GM21390 (cell line): Measurements from ENCODE around the gene GRAMD4.

Experiments
- ATAC-seq: cut with Tn5 transposase; IDR thresholded peaks from one replicate; pipeline ENCODE4 v1.9.1; 2021; ENCODE audit not compliant: unreplicated experiment

The GRAMD4 gene

DNA sequence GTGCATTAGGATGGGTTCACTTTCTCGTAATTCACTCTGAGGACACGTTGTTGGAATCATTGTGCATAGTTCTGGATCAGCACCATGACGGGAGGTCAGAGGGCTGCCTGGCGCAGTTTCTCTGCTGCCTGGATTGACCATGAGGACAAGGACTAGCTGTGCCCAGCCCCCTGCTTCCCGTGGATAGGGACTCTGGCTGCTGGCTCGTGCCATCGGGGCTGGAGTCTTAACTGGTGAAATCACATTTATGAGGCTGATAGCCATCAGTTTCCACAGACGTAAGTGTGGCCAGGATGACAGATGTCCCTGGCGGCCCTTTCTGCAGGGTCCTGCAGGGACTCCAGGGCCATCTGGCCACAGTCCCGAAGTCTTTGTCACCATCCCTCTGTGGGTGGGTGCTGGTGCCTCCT is 24.1 kb upstream of the GRAMD4 start:
- no peak for ATAC-seq

DNA sequence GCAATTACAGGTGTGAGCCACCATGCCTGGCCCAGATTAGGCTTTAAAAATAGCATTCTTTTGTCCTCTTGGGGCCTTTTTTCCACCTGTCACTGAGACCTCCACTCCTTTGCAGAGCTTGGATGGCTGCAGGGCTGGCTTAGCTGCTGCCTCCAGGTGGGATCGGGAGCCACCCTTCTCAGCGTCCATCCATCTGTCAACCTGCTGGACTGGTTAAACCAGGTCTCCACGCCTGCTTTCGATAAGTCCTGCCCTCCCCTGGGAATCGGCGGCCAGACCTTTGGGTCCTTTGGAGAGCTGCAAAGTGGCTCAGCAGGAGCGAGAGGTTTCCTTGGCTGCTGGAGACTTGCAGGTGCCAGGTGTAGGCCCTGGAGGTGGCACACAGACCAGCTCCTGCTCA is 23.4 kb upstream of the GRAMD4 start:
- ATAC-seq = no peak

DNA sequence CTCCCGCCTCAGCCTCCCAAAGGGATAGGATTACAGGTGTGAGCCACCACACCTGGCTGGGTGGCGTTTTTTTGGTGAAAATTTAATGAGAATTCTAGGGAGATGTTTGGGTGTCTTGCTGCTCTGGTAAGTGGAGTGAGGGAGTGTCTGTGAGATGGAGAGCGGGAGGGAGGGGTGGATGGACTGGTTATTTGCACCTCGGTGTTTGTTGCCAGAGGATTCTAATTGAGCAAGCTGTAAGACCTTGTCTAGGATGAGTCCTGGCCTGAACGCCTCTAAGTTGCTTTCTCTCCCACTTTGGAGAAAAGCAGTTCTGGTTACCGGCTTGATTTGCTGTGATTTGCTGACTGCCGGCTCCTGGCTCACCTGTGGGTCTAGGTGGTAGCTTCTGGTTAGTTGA is 22.0 kb upstream of the GRAMD4 start:
- ATAC-seq = no peak

DNA sequence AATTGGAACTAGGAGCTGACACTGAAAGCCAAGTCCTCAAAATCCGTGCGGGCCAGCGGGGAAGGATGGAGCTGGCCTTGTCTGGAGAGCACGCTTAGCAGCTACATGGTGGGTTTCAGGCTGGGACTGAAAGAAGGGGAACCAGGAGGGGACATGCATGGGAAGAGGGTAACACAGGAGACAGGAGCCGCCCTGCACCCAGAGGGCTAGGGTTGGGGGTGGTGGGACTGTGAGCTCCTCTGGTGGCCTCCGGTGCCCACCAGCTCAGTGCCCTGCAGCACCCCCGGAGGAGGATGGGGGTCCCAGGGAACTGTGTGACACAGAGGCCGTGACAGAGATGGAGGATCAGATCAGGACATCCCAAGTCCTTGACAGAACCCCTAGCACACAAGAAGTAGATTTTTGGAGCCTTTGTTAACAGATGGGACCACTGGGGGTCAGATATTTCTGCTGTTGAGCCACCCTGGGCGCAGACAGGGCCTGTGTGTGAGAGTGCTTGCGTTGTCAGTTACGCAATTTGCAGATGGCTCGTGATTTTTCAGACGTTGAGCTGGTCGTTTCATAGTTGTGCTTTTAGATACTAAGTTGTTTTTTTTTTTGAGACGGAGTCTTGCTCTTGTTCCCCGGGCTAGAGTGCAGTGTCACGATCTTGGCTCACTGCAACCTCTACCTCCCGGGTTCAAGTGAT is 21.3 kb upstream of the GRAMD4 start:
- no peak for ATAC-seq

DNA sequence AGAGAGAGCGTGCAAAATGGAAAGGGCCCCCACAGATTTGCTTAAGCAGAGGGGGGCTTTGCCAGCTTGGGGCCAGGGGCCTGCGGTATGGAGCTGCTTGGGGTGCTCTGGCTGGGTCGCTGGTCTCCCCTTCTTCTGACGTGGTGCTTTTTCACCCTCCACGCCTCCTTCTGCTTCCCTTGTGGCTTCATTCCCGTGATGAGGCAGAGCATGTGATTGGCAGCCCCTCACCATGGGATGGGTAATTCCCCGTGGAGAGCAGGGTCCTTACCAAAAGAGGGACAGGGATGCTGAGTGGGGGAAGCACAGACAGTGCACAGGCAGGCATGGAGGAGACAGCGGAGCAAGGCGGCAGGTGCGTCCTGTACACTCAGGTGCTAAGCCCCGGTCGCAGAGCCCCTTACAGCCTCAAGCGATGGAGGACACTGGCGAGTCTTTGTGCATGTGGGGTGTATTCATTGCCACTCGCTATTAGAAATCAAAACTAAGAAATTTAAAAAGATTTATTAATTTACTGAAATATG is 19.9 kb upstream of the GRAMD4 start:
- ATAC-seq = no peak

DNA sequence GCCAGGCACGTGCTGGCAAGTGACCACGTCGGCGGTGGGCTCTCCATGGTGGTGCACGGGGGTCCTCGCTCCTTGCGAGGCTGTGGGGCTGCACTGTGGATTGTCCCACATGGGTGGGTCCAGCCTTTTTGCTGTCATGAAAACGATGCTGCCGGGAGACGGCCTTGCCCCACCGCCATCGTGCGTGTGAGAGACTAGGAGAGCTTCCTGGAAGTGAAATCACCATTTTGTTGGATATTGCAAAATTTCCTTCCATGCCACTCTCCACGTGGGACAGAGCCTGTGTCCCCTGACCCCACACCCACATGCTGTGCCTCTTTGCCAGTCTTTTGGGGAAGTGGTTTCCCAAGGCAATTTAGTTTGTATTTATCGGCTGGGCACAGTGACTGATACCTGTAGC is 18.2 kb upstream of the GRAMD4 start:
- no peak for ATAC-seq

DNA sequence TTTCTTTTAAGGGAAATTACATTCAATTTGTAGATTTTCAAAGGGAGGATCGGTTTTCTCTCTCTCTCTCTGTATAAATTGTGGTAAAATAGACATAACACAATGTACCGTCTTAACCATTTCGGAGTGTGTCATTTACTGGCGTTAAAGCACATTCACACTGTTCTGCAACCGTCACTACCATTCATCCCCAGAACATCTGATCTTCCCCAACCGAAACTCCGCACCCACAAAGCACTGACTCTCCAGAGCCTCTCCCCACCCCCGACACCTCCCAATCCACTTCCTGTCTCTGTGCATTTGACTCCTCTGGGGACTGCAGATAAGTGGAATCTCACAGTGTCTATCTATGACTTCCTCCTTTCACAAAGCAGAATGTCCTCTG is 15.9 kb upstream of the GRAMD4 start:
- ATAC-seq = no peak

DNA sequence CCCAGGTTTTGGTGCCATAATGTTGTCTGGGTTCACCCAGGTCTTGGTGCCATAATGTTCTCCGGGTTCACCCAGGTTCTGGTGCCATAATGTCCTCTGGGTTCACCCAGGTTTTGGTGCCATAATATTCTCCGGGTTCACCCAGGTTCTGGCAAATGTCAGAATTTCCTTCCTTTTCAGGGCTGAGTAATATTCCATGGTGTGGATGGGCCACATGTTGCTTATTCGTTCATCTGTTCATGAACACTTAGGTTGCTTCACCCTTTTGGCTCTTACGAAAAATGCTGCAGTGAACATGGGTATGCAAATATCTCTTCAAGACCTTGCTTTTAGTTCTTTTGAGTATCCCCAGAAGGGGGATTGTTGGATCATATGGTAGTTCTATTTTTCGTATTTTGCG is 15.1 kb upstream of the GRAMD4 start:
- ATAC-seq = no peak

DNA sequence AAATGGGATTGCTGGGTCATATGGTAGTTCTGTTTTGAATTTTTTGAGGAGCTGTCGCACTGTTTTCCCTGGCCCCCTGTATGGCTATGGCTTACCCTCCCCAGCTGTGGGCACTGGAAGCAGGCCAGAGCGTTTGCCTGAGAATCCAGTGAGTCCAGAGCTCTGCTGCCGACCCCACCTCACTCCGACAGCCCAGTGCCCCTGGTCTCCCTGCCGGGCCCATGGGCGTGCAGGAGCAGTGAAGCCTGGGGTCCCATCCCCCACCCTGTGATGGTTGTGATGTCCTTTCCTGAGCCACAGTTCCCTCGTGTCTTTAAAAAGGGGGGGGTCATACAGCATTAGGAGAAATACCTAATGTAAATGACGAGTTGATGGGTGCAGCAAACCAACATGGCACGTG is 13.3 kb upstream of the GRAMD4 start:
- ATAC-seq = no peak

DNA sequence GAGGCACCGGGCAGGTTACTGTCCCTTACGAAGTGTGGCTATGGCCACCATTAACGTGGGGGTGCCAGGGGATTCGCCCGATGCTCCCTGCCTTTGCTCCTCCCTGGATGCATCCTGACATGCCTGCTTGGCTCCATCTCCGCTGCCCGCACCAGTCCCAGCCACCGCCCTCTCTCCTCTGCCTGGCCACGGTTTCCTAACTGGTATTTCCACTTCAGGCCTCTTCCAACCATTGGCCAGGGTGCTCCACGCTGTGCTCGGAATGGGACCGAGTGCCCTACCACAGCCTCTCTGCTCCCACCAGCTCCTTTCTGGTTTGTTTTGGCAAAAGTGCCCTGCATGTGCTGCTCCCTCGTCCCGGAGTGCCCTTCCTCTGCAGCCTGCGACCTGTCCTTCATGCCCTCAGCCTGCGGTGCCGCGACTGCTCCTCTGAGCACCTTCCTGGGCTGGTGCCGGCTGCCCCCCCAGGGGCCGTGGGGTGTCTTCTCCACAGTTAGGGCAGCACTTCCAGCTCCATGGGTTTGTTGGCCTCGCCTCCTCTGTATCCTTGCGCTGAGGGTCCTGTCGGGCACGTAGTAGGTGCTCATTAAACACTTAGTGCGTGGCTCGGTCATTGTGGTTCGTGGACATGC is 12.6 kb upstream of the GRAMD4 start:
- no peak for ATAC-seq

DNA sequence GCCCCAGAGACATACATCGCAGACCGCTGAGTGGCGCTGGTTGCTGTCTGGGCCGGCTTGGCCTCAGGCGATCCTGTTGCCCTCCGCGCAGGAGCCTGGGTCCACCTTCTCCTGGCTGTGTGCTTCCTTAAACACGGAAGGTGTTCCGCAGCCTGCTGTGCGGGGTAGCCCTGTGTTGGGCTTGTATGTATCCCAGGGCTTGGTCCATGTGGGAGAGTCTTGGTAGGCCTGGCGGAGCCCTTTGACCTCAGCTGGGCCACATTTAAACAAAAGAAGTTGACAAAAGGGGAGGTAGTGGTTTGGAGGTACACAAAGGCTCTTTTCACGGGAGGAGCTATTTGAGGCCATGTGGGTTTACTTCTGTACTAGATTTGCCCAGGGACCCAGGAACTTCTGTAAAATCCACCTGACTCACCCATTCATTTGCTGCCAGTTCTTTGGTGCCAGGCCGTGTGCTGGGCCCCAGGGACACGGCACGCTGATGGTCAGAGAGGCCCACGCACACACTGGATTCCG is 11.0 kb upstream of the GRAMD4 start:
- no peak for ATAC-seq

DNA sequence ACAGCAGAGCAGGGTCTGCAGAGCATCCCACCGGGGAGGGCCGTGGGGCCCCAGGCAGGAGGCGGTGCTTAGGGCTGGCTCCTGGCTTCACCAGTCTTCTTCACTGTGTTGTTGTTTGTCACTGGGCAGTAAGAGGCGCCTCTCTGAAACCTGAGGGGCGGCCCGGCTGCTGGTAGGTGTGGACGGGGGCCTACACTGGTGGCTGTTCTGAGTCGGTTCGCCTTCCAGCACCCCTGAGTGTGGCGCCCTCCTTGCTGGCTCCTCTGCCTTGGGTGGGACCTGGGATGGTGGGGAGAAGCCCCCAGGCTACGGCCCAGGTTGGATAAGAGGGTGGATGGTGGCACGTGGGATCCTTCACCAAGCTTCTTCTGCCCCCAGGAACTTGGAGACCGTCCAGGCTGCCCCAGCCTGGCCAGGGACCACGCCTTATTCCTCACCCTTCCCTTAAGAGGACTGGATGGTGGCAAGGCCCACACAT is 10.4 kb upstream of the GRAMD4 start:
- ATAC-seq = no peak

DNA sequence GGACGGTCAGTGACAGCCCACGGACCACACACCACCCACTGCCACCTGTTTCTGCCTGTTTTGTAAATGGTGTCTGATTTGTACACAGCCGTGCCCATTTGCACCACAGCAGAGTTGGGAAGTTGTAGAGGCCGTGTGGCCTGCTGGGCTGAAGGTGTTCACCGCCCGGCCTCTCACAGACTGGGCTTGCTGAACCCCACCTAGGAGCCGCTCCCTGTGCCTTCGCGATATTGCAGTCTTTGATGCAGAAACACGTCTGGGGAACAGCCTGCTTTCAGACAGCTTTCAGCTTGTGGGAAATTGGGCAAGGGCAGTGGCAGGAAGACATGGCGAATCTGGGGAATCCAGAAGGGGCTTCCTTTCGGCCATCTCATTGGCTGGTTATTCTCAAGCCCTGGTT is 9.8 kb upstream of the GRAMD4 start:
- ATAC-seq = no peak

DNA sequence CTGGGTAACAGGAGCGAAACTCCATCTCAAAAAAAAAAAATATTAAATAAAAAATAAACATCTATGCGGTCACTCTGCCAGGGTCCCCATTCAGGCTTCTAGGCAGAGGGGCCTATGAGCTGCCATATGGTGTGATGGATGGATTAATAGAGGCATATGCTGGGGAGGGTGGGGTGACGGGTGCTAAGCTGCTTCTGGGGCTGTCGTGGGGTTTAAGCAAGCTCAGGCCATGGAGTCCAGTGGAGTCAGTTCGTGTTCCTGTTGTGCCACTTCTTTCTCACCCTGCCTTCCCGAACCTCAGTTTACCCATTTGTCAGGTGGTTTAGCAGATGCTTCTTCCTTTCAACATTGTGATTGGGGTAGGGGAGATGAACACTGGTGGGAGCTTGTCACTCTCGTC is 9.0 kb upstream of the GRAMD4 start:
- no peak for ATAC-seq

DNA sequence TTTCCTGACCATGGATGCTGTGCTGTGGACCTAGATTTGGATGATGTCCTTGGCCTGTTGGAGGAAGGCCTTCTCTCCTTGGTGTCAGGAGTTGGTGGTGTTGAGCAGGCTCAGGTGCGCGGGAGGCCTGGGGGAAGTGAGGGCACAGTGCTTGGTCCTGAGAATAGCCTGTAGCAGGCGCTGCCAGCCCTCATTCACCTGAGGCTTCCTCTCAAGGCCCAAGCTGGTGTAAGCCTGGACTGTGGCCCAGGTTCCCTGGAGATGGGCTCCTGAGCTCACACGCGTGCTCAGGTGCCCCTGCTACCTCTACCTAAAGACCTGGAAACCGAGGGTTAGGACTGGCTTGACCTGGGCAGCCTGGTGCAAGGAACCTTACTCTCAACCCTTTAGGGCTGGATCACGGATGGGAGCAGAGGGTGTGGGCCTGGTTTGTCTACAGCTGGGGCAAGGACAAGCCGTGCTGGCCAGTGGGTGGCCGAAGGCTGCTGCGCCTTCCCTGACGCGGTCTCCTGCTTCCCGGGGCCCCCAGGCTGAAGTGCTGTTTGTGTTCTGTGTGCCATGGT is 7.8 kb upstream of the GRAMD4 start:
- ATAC-seq = no peak

DNA sequence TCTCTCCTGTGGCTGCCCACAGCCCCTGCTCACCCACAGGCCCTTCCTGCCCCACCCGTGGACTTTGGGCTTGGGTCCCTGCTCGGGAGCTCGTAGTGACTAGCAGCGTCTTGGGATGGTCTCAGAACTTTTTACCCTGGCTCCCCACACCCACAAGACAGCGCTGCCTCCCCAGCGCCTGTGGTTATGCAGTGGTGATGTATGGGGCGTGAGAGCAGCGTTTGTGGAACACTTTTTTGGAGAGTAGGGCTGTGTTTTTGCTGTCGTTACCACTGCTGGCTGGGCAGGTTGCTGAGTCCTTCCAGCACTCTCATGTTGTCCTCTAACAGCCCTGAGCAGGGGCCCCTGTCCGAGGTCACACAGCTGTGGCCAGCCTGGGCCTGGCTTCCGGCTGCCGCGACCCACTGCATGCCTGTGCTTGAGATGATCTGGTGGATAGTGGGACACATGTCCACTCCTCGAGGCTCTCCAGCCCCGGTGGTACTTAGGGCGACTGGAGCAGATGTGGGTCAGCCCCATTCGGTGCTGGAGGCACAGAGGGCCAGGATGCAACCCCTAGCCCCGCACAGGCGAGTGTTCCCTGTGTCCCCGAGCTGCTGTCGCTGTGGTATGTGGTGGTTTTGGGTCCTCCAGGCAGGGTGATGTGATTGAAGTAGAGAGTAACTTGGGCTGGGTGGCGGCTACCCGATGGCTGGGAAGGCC is 7.1 kb upstream of the GRAMD4 start:
- no peak for ATAC-seq

DNA sequence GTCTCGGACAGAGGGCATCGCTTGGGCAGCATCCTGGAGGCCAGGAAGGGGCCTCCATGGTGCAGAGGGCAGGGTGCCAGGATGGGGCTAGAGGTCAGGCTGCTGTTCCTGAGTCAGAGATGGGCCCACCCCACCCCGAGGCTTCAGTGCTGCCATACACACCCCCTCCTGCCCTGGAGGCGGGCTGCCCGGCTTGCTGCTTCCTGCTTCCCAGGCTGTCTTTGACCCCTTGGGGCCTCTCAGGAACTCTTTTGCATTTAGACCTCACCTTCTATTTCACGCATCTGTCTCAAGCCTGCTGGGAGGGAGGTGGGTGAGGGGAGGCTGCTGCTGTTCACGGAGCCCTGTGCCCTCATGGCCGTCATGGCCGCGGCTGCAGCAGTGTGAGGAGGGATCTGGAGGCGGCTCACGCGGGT is 6.6 kb upstream of the GRAMD4 start:
- ATAC-seq = no peak

DNA sequence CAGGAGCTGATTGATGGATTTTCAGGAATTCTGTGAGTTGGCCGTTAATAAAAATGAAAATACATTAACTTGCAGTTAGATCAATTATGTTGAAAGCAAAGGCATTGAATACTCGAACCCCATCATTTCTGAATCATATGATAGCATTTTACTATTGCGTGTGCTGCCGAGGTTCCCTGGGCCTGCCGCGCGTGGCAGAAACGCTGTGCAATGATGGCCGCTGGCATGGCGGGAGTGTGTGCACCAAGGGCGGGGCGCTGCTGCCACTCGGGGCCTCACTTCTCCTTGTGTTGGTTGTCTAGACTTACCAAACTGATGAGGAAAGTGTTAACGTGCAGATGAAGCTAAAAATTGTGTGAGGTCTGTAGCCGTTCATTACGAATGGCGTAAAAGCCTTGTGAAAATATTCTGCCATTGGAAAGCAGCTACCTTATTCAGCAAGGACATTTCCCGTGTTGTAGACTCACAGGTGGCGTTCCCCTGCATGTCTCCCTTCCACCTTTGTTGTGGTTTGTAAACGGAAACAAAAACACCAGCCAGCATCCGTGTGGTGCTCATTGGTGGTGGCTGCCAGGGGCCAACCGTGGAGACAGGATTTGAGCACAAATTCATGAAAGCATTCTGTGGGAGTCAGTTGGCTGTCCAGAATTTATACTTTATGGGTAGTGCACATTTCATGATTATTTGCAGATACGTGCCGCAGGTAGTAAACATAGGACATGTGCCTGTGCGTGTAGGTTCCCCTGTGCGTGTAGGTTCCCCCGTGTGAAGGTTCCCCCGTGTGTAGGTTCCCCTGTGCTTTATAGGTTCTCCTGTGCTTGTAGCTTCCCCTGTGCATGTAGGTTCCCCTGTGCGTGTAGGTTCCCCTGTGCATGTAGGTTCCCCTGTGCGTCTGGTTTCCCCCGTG is 5.9 kb upstream of the GRAMD4 start:
- ATAC-seq = no peak

DNA sequence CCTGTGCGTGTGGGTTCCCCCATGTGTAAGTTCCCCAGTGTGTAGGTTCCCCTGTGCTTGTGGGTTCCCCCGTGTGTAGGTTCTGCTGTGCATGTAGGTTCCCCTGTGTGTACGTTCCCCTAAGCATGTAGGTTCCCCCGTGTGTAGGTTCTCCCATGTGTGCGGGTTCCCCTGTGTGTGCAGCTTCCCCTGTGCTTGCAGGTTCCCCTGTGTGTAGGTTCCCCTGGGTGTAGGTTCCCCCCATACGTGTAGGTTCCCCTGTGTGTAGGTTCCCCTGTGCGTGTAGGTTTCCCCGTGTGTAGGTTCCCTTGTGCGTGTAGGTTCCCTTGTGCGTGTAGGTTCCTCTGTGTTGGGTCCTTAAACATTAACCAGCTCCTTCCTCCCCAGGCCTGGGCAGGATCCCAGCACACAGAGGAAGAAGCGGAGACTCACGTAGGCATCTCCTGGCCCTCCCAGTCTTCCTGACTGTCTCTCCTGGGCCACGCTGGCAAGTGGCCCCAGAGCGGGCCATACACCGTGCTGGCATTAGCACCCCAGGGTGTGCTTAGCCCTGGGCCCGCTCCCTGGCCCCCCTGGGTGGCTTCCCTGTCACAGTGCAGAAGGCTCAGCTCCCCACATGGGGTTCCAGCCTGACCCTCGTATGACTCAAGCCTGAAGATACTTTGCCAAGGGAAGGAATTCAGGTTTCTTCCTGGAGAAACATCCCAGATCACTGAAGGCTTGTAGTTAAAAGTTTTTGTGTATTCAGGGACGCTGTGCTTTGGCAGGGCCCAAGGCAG is 2.8 kb upstream of the GRAMD4 start:
- no peak for ATAC-seq
